Muscle of arm (tissue), 12 donors: Measurements from ENCODE around the gene GIT2. TPM values are rescaled to one million over a fixed set of nuclear protein-coding genes. Genes with fewer than 3 reads are reported as not detected.
"Not testable (repeated sequence)": the region's sequence is repeated elsewhere in the genome, so short reads cannot be mapped to it uniquely, and the experiment has no call there.

Experiments
- DNase-seq: peaks from one replicate; pipeline ENCODE4 v3.0.0-alpha.2; 2013
- polyA plus RNA-seq, 12 donors: library from polyadenylated mRNA; unstranded; fragments of 120-200 nt; gene quantifications; one replicate each; pipeline ENCODE4 v1.2.1, GENCODE V29; 2013; ENCODE audit not compliant: insufficient read length in 12 of 12

The GIT2 gene
- polyA plus RNA-seq, 12 donors: 17.2 to 74.5 (median 55.2) TPM; not detected in 1

DNA sequence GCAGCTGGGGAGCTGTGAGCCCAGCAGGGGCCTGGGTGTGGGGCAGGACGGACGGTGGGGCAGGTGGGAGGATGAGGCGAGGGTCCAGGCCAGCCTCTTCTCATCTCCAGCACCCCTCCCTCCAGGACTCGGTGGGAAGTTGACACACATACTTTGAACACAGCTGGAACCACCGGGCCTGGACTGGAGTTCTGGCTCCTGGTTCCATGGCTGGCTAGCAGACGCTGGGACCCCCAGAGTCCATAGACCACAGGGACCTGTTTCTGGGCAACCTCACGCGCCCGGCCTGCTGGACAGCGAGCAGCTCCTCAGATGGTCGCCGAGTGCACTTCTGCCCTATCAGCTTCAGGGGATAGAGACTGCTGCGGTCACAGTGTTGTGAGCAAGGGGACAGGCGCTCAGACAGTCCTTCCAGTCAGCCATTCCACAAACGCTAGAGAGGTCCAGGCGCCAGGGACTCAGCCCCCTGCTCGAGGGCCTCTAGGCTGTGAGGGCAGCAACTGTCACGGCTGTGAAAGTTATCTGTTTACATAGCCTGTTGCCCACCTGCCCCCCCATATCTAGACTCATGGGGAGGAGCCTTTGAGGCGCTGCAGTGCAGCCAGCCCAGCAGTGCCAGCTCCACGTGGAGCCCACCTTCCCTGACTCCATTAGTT, 70.9 kb downstream of the GIT2 start:
- no peak for DNase-seq

DNA sequence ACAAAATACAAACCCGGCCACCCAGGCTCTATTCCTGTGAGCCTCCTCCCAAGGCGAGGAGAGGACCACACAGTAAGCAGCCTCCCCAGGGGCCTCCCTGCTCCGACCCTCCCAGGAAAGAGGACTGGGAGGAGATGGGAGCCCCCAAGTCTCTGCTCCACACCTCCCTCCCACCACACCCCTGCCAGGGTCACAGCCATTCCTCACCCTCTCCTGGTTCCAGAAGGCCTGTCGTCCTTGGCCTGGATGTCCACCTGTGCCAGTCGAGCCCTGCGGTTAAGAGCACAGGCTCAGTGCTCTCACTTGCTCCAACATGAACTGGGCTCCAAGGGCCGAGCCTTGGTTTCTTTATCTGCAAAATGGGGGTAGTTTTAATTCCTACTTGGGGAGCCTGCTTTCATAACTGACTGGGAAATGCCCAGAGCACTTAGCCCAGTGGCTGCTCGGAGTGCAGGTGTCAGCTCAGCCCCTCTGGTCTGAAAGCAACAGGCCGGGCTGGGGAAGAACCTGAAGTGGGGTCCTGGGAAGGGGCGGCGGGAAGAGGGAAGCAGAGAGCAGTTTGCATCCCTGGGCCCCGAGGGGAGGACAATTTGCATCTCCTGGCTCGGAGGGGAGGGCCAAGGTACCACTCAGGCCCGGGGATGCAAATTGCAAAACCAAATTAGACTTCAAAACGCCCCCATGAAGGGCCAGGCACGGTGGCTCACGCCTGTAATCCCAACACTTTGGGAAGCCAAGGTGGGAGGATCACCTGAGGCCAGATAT, 72.5 kb downstream of the GIT2 start:
- no peak for DNase-seq

DNA sequence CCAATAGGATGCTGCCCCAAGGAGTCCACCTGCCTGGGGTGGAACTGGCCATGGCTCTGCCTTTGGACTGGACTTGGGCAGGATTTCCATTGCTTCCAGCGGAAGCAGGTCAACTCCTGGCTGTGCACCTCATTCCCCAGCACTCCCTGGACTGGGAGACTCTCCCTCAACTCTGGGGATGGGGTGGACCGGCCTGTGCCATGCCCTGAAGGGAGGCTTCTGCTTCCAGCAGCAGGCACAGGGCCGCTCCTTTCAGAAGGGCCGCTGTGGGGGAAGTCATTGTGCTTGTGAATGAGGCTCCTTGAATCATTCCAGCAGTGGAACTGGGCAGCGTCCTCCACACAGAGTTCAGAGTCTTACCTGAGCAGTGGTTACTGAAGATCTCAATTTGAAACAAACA, 73.1 kb downstream of the GIT2 start:
- no peak for DNase-seq

DNA sequence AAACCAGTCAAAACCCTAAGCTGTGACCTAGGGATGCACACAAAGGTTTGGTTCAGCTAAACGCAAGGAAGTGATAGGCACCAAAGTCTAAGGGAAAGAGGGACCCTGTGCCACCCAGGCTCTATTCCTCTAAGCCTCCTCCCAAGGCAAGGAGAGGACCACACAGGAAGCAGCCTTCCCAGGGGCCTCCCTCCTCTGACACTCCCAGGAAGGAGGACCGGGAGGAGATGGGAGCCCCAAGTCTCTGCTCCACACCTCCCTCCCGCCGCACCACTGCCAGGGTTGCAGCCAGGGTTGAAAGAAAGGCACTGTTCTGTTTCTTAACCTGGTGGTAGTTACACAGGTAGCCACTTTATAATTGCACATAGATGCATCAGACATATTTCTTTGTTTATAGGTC, 74.2 kb downstream of the GIT2 start:
- DNase-seq: no peak

DNA sequence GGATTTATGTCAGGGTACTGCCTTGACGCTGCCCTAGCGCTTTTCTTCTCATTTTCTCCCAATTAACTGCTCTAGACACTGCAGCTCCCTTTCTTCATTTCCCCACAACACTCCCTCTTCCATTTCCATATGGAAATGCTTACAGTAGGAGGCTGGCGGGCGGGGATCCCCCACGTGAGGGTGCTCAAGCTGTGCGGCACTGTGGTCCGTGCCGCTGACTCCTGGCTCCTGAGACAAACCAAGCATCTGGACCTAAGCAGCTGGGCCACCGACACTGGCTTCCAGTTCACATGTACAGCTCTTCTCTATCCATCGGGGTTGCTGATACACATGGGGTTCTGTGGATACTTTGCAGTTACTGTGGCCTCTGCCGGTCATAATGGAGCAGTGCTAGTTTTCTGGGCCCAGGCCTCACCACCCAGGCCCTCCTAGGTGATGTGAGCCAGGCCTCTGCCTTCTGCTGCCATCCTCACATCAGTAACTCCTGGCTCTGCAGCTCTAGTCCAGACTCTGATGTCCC, 75.8 kb downstream of the GIT2 start:
- DNase-seq: no peak

DNA sequence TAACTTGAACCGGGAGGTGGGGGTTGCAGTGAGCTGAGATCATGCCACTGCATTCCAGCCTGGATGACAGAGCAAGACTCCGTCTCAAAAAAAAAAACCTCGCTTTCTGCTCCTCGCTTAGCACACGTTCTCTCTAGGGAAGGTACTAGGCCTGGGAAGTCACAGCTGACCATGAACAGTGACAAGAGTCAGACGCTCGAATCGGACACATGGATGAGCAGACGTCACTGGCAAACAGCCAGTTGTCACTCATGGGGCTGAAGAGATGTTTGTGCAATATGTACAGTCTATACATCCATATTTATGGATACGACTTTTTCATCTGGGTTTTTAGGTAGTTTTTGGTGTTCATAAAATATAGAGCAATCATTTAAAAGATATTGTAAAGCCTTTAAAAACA, 76.7 kb downstream of the GIT2 start:
- no peak for DNase-seq

DNA sequence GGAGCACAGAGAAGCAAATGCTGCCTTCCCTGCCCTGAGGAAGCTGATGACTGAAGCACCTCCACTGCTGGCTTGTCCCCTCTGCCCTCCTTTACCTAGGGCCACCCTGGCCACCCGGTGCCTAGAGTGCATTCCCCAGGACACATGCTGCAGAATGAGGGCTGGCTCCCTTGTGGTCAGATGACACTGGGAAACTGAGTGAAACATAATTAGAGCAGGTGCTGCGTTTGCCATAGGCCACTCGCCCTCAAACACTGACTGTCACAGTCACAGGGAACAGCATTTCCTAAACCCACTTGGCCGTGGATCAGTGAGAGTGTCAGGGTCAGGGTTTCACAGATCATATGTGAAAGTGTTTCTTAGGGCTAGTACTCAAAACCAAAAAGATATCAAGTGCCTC, 80.1 kb downstream of the GIT2 start:
- DNase-seq: no peak

DNA sequence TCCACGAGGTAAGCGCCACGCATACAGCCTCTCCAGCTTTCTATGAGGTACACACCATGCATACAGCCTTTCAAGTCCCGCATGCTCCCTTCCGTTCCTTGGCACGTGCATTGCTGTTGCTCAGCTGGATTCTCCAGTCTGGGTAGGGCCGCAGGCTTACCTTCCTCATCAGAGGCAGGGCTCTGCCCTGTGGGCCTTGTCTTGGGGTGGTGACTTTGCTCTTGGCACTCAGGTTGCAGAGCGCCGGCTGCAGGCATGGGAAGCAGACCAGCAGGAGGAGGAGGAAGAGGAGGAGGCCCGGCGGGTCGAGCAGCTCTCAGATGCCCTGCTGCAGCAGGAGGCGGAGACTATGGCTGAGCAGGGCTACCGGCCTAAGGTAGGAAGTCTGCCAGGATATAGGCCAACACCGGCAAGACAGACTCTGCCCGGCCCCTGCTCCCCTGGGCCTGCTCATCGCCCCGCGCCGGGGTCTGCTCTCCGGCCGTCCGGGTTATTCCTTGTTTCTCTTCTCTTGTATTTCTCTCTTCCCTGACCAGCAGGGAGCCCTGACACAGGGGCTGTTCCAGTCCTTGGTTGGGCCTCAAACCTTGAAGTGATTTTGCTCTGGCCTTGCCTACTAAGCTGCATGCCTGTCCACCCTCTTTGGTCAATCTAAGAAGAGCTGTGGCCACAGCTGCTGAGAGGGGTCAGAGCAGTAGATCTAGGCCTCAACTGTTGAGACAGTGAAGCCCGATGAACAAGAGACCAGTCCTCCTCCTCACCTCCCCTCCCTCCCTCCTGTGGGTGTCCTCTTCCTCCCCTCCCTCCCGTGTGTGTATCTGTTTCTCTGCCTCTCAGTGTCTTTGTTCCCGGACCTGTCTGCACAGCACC, 80.8 kb downstream of the GIT2 start:
- DNase-seq: no peak

DNA sequence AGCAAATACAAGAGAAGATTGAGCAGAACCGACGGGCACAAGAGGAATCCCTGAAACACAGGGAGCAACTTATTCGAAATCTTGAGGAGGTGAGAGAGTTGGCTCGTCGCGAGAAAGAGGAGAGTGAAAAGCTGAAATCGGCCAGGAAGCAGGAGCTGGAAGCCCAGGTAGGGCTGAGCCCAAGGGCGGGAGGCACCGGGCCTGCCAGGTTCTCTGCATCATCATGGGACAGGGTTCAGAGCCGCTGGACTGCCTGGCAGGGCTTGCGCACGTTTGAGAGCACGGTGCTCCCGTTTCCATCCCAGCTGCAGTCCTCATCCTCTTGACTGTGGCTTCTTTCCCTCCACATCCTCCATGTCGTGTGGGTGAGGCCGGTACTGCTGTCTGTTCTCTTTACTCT, 81.7 kb downstream of the GIT2 start:
- DNase-seq: no peak

DNA sequence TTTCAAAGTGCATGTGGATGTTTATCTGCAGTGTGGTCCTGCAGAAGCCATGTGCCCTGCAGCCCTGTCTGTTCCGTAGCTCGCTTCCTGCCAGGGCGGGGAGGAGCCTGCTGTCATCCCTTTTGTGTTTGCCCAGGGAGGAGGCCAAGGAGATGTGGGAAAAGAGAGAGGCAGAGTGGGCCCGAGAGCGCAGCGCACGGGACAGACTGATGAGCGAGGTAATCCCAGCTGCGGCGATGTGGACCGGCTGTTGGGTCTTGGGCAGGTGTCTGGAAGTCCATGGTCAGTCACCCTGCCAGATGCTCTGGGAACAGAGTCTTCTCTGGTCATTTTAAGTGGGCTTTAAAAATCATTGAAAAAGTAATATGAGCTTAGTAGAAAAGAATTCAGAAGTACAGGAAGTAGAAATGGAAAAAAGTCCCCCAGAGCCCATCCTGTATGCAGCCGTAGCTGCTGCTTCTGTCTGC, 83.3 kb downstream of the GIT2 start:
- peak; percentile 78 for DNase-seq

DNA sequence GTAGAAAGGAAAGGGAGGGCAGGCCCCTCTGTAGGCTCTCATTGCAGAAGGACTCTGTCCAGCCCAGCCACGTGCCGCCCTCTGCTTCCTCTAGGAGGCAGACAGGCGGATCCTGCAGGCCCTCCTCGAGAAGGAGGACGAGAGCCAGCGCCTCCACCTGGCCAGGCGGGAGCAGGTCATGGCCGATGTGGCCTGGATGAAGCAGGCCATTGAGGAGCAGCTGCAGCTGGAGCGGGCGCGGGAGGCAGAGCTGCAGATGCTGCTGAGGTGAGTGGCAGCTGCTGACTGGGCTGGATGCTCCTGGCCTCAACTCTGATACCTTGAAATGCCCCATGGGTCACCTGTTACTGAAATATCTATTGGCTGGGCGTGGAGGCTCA, 85.2 kb downstream of the GIT2 start:
- no peak for DNase-seq

DNA sequence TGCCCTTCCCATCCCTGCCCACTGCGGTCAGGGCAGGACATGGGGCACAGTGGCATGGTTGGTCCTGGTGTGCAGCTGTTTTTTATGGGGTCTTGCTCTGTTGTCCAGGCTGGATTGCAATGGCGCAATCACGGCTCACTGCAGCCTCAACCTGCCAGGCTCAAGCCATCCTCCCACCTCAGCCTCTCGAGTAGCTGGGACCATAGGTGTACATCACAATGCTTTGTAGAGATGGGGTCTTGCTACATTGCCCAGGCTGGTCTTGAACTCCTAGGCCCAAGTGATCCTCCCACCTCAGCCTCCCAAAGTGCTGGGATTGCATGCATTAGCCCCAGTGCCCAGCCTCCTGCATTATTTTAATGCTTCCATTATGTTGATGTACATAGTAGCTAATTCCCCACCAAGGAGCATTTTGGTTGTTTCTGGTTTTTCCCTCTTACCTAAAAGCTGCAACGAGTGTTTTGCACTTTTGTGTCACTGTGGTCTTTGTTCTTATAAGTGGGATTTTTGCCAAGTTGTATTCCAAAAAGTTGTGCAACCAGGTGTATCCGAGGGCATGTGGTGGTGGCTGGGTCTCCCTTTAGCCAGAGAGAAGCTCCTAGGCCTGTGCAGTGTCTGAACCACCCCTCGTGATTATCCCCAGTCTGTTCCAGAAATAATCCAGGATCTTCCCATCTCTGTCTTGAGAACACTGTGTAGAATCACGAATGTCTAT, 85.8 kb downstream of the GIT2 start:
- DNase-seq: no peak

DNA sequence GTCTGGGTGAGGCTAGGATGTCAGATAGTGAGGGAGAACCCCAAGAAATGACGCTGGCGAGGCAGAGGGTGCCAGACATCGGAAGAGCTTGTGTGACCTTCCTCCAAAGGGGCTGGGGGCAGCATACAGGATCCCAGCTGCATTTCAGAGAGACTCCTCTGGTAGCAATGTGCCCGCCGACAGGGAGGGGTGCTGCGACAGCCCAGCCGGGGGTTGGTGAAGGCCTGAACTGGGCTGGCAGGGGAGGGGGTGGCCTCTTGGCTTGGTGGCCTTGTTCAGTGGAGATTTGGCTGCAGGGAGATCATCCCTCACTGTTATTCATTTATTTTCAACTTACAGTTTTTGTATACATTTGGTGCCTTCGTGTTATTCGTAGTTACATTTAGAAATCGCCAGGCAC, 90.9 kb downstream of the GIT2 start:
- DNase-seq: no peak

DNA sequence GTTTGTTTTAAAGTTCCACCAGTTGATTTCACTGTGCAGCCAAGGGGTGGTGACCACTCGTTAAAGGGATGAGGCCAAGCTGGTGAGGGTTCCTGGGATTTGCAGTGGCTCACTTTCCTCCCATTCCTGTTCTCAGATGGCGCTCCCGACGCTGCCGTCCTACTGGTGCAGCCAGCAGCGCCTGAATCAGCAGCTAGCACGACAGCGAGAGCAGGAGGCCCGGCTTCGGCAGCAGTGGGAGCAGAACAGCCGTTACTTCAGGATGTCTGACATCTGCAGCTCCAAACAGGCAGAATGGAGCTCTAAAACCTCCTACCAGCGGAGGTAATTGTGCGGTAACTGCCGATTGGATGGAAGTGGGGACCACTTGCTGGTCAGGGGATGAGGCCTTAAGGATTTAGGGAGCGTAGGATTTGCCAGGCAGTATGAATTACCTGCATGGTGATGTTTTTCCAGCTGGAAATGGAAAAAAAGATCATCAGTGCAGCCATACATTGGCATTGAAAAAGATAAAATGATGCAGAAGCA, 93.2 kb downstream of the GIT2 start:
- no peak for DNase-seq

DNA sequence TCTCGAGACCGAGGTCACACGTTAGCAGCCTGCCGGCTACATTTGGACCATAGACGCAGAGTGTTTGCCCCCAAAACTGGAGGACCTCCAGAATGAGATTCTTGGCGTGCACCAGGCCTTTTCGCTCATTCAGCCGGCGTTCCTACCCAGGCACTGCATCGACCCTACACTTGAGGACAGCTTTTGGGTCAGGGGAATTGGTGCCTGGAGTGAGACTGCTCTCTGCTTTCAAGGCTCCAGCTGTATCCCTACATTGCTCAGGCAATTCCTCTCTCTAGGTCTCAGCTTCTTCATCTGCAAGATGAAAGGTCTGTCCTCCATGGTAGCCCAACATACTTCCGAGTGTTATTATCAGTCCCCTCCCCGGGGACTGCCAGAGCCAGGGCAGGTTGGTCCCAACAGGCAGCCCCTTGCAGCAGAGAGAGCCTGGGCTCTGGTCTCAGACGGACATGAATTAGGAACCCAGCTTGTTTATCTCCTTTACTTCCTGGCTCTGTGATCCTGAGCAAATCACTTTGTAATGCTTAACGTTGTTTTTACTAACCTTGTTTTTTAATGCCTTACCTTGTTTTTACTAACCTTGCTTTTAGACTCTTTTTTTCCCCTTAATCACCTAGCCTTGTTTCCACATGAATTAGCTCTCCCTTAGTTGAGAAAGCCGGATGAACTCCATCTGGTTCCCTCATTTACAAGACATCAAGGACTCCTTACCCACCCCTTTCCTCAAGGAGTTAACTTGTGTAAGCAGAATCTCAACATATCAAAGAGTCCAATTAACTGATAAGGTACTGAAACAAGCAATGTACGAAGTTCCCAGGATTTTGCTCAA, 95.2 kb downstream of the GIT2 start:
- no peak for DNase-seq

DNA sequence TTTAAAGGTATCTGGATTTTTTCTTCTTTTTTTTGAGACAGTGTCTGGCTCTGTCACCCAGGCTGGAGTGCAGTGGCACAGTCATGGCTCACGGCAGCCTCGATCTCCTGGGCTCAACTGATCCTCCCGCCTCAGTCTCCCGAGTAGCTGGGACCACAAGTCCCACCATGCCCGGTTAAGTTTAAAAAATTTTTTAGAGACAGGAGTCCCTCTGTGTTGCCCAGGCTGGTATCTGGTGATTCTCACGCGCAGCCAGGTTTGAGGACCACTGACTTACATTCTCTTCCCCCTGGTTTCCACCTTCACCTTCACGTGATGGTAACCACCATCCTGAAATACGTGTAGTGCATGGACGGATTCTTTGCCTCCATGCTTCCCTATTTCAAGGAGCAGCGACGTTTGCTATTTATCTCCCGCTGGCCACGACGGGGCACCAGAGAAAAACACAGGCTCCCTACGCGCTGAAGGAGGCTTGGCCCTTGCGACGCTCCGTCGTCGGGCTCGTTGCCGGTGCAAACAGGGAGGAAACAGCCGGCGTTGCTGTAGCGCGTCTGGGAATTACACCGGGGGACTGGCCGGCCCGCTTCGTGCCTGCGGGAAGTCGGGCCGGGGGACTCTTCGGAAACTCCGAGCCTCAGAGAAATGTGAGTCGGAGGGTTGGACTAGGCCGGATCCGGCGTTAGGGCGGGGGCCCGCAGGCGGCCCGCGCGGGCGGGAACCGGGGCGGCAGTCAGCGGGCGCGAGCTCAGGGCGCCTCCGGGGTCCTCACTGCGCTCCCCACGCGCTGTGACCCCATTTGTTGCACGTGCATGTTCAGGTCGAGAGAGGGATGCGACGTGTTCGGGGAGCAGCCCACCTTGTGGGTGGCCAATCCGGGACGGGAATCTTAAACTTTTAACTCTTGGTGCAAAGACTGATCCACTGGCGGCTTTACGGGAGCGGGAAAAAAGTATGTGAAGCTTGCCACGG, 96.1 kb downstream of the GIT2 start, which contains the start of gene TCHP:
TCHP (plus strand) TSS at position 492 of the 969 bp plus-strand sequence. CDS start 2,753 bp downstream, outside the sequence.
- peak; percentile 92 for DNase-seq

DNA sequence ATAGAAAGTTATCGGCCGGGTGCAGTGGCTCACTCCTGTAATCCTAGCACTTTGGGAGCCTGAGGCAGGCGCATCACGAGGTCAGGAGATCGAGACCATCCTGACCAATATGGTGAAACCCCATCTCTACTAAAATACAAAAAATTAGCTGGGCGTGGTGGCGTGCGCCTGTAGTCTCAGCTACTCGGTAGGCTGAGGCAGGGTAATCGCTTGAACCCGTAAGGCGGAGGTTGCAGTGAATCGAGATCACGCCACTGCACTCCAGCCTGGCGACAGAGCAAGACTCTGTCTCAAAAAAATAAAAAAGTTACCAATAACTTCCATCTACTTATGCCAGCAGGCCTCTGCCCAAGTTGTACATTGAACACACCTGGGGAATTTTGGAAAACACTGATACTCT, 96.8 kb downstream of the GIT2 start:
- not testable (repeated sequence) for DNase-seq

DNA sequence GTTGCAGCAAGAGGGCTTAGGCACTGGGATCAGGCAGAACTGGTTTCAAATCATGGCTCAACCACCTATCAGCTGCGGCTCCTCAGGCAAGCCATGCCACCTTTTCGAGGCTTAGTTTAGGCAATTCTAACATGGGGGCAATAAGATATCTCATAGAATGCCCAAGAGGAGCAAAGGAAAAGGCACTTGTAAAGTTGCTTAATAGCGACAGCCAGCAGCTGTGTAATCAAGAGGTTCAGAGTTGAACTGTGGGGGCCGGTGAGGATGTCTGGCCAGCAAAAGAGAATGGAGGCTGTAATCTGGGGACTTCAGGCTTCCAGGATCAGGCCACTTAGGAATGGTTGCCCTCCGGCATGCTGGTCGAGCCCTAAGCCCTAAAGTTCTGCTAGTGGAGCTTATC, 99.1 kb downstream of the GIT2 start:
- DNase-seq: no peak

DNA sequence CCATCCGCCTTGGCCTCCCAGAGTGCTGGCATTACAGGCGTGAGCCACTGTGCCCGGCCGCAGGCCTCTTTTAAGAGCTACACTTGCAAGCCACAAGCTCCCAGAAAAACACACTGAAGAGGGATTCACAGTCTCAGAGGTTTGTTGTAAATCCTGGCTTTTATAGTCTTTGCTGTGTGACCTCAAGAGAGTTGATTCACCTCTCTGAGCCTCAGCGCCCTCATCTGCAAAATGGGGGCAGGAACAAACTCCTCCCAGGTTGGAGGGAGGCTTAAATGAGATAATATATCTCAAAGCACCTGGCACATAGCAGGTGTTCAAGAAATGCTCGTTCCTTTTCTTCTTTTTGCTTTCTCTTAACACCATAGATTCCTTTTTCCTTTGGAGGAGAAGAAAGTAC, 100.0 kb downstream of the GIT2 start:
- no peak for DNase-seq
